Transverse colon (tissue), 4 donors: Measurements from ENCODE around the gene SEMA4A. TPM values are rescaled to one million over a fixed set of nuclear protein-coding genes. Genes with fewer than 3 reads are reported as not detected.

Source experiments
- DNase-seq: peaks from one replicate; pipeline ENCODE4 v3.0.0-alpha.2; 2019
- H3K27ac ChIP-seq, 4 donors: fragments of 200-600 bp; sonication (generic); 2 replicates each; pipeline ENCODE4 v1.5.1; 2016 to 2018; ENCODE audit warnings: inconsistent platforms in 4 of 4
- H3K27me3 ChIP-seq: fragments of 200-600 bp; sonication (generic); 2 replicates; pipeline ENCODE4 v1.5.1; 2017; ENCODE audit warnings: inconsistent platforms
- H3K36me3 ChIP-seq, 4 donors: fragments of 200-600 bp; sonication (generic); 2 replicates each; pipeline ENCODE4 v1.5.1; 2017 to 2019; ENCODE audit warnings: inconsistent platforms in 4 of 4
- H3K4me1 ChIP-seq, 4 donors: fragments of 200-600 bp; sonication (generic); 2 replicates each; pipeline ENCODE4 v1.5.1; 2017 to 2020; ENCODE audit warnings: inconsistent platforms in 4 of 4
- H3K4me3 ChIP-seq, 4 donors: fragments of 200-600 bp; sonication (generic); 1 replicate in 1 of 4; 2 replicates in 3 of 4; pipeline versions ENCODE4 v1.5.1 to v1.6.1; 2017 to 2019; ENCODE audit warnings: inconsistent platforms in 4 of 4
- H3K9me3 ChIP-seq, 2 donors: fragments of 200-600 bp; sonication (generic); 2 replicates each; pipeline ENCODE4 v1.5.1; 2017 to 2019; ENCODE audit warnings: inconsistent platforms in 2 of 2
- CTCF ChIP-seq, 5 experiments: fragments of 200-600 bp in 3 of 5; fragments of 450-650 bp in 2 of 5; sonication (generic) in 3 of 5; IDR thresholded peaks; 1 replicate in 2 of 5; 2 replicates in 3 of 5; pipeline ENCODE4 v1.5.1; 2016 to 2017; ENCODE audit warnings: antibody characterized with exemption in 5 of 5, inconsistent platforms in 3 of 5, mild to moderate bottlenecking in 2 of 5, moderate library complexity in 1 of 5
- EP300 ChIP-seq: sonication (generic); formaldehyde crosslinking; IDR thresholded peaks from one replicate; pipeline ENCODE4 v1.6.1; 2017; ENCODE audit warnings: antibody characterized with exemption, low read depth
- POLR2A ChIP-seq: fragments of 450-650 bp; IDR thresholded peaks from one replicate; pipeline ENCODE4 v1.6.1; 2016; ENCODE audit warnings: antibody characterized with exemption, mild to moderate bottlenecking, moderate library complexity
- POLR2AphosphoS5 ChIP-seq, 3 donors: sonication (generic); formaldehyde crosslinking; IDR thresholded peaks; one replicate each; pipeline ENCODE4 v1.6.1; 2016; ENCODE audit warnings: antibody characterized with exemption in 3 of 3
- WGBS, 2 donors: methylation state at CpG; one replicate each; pipeline ENCODE4 v1.1.5; 2018; ENCODE audit warnings: low coverage in 1 of 2; 5-methylcytosine and 5-hydroxymethylcytosine counted together
- in situ Hi-C, 4 donors: fragments of 200-750 bp; cut with MboI; loops; one replicate each; pipeline versions ENCODE4 v1.15.0 to v1.15.1; 2017; ENCODE audit warnings: low sequenced_read_pairs in 3 of 4, low pct_ligation_motif_present in 1 of 4, low pct_unique_long_range_greater_than_20kb in 1 of 4
- intact Hi-C: fragments of 100-400 bp; cut with DNase I; formaldehyde crosslinking; loops from one replicate; pipeline ENCODE4 v1.15.1; 2023; ENCODE audit warnings: low total_unique reads
- total RNA-seq, 4 donors: library from RNA; depleted of rRNA; stranded (reverse); fragments of >200 nt; gene quantifications; one replicate each; pipeline ENCODE4 v1.1.0, GENCODE V29; 2016

The SEMA4A gene
- total RNA-seq, 4 donors from 2014 or later: 2.6 to 6.0 (median 4.8) TPM; not detected in 1

DNA sequence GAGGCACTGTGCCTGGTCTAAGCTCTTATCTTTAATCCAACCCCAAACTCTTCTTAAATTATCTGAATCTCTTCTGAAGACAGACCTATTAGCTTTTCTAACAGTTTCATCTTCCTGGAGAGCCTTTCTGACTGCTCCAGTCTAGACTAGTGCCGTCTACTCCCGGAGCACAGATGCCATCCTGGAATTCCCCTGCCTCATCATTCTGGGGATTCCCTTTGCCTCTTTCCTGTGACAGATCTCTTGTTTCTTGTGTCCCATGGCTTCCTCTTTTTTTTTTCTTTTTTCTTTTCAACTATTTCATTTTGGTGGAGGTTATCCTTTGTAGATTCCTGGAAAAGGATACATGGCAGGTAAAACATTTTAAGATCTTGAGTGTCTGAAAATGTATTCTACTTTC, 11.7 kb downstream of the SEMA4A start:
- WGBS, 2 donors: 51 to 57% methylated on average over 2 of the region's 2 CpGs
- Histone ChIP-seq H3K36me3 (no peaks in the 10 kb centered on the region), H3K27ac (no peak overlapping the region), H3K27me3 (no peaks in the 10 kb centered on the region), H3K9me3 (no peaks in the 10 kb centered on the region), H3K4me3 (no peak overlapping the region), H3K4me1 (peaks cover 0 to 12% (median 8%) of the 10 kb centered on the region in 4 donors)
- TF ChIP-seq CTCF (IDR thresholded peaks at IDR 0.05) (no peak), POLR2AphosphoS5 (IDR thresholded peaks at IDR 0.05) (no peak), EP300 (no peak), POLR2A (no peak)
- no peak for DNase-seq
- in situ Hi-C loops: no loop called here
- intact Hi-C loops: no loop called here

- TF ChIP-seq EP300: no peak
- TF ChIP-seq CTCF (IDR thresholded peaks at IDR 0.05): no peak
- no peak for TF ChIP-seq POLR2AphosphoS5 (IDR thresholded peaks at IDR 0.05)
- TF ChIP-seq POLR2A: no peak
- H3K27me3 ChIP-seq: no peaks in the 10 kb centered on the region
- no peak overlapping the region for H3K4me3 ChIP-seq
- no peaks in the 10 kb centered on the region for H3K9me3 ChIP-seq
- no peaks in the 10 kb centered on the region for H3K4me1 ChIP-seq
- no peaks in the 10 kb centered on the region for H3K36me3 ChIP-seq
- in situ Hi-C loops: no loop called here
- intact Hi-C loops: no loop called here
- no peak overlapping the region for H3K27ac ChIP-seq
- WGBS, 2 donors: 72 to 85% methylated on average over 5 of the region's 5 CpGs
- no peak for DNase-seq
Observed at GRCh38 chr1:156167536-156167935, 14.2 kb downstream of the SEMA4A start.

DNA sequence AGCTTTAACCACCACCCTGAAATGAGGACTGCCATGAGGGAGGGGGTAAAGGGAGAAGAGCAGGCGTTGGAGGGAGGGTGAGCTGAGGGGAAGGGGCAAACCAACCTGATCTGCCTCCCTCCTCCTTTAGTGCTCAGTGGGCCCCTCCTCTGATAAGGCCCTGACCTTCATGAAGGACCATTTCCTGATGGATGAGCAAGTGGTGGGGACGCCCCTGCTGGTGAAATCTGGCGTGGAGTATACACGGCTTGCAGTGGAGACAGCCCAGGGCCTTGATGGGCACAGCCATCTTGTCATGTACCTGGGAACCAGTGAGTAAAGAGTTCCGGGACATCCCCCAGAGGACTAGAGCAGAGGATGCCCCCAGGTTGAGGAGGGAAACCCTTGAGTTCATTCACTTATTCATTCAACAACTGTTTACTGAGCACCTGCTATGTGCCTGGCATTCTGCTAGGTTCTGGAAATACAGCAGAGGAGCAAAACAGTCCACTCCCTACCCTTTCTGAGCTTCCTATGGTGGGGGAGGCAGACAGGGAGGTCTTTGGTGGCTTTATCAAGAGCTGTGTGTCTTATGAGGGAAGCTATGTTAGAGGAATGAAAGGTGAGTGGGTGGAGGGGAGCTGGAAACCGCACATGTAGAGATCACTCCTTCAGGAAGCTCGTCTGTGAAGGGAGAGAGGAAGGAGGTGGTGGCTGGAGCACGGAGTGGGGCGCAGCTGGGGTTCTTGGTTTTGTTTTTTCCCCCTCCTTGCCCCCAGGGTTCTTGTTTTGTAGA, 19.5 kb downstream of the SEMA4A start:
- no peak for DNase-seq

More for the DNA sequence above, 19.5 kb downstream of the SEMA4A start:
- in situ Hi-C loops (no loop called here), intact Hi-C loops (loop anchor here (2.0 kb wide), 1 partner anchor 78 kb away; no protein-coding TSS in a partner anchor)
- Histone ChIP-seq H3K27ac (no peak overlapping the region), H3K27me3 (no peaks in the 10 kb centered on the region), H3K9me3 (no peaks in the 10 kb centered on the region), H3K4me3 (no peak overlapping the region), H3K36me3 (no peaks in the 10 kb centered on the region), H3K4me1 (no peaks in the 10 kb centered on the region)
- 79 to 84% methylated on average over 4 to 9 of the region's 9 CpGs for WGBS, 2 donors
- TF ChIP-seq EP300 (no peak), POLR2A (no peak), POLR2AphosphoS5 (IDR thresholded peaks at IDR 0.05) (no peak), CTCF (IDR thresholded peaks at IDR 0.05) (no peak)
